Left forelimb (tissue), 1 donor: ENCODE results near the gene DPYSL5.
"Not testable (repeated sequence)": the region's sequence is repeated elsewhere in the genome, so short reads cannot be mapped to it uniquely, and the experiment has no call there.

Source experiments
- DNase-seq: peaks from one replicate; pipeline ENCODE4 v3.0.0-alpha.2; 2018; ENCODE audit warnings: low spot score

DPYSL5 gene

GRCh38 chr2:26901326-26902183 lies 53.6 kb downstream of the DPYSL5 start:
- no peak for DNase-seq

DNA sequence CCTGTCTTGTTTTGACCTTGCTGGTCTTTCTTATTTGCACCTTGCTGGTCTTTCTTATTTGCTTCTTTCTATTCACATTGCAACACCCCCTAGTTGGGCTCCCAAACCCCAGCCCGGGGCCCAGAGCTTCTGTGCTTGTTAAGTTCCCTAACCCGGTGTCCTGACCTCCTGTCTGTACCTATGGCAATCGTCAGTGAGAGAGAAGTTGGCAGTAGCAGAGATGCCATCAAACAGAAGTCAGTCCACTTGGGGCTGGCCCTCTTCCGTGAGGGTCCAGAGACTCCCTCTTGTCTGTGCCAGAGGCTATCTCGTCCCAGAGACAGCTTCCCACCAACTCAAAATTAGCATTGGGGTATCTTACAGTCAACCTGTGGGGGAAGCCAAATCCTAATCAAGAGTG lies 55.7 kb downstream of the DPYSL5 start:
- DNase-seq = no peak

DNA sequence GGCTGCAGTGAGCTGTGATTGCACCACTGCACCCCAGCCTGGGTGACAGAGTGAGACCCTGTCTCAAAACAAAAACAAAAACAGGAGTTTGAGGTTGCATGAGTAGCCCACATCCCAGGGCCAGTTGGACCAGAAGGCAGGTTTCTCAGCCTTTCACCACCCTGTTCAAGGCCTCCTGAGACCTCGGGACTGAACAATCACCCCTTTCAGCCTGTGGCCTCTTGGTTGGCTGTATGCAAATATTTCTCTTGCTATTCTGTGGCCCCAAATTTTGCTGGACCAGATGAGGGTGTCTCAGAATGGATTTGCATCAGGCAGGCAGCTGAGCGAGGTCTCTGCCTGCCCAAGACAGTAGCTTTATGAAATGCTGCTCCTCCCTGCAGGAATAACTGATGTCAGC lies 56.9 kb downstream of the DPYSL5 start:
- DNase-seq = no peak

GRCh38 chr2:26905341-26906198 lies 57.6 kb downstream of the DPYSL5 start:
- DNase-seq = no peak

DNA sequence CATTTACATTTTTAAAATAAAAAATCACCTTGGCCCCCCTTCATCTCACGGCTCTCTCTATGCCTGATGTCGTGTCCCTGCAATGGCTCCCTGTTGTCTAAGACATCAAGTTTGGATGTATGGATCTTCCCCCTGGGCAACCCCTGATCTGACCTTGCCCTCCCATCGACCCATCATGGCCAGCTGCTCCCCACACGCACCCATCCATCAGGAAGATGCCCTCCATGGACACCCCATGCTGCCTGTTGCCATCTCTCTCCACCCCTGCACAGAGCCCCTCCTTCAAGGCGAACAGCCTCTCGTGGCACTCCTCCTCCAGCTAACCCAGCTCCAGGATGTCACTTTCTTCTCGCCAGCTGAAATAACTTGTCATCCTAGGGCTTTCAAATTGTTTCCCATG lies 59.5 kb downstream of the DPYSL5 start:
- no peak for DNase-seq

GRCh38 chr2:26910176-26910575 lies 62.2 kb downstream of the DPYSL5 start:
- no peak for DNase-seq

DNA sequence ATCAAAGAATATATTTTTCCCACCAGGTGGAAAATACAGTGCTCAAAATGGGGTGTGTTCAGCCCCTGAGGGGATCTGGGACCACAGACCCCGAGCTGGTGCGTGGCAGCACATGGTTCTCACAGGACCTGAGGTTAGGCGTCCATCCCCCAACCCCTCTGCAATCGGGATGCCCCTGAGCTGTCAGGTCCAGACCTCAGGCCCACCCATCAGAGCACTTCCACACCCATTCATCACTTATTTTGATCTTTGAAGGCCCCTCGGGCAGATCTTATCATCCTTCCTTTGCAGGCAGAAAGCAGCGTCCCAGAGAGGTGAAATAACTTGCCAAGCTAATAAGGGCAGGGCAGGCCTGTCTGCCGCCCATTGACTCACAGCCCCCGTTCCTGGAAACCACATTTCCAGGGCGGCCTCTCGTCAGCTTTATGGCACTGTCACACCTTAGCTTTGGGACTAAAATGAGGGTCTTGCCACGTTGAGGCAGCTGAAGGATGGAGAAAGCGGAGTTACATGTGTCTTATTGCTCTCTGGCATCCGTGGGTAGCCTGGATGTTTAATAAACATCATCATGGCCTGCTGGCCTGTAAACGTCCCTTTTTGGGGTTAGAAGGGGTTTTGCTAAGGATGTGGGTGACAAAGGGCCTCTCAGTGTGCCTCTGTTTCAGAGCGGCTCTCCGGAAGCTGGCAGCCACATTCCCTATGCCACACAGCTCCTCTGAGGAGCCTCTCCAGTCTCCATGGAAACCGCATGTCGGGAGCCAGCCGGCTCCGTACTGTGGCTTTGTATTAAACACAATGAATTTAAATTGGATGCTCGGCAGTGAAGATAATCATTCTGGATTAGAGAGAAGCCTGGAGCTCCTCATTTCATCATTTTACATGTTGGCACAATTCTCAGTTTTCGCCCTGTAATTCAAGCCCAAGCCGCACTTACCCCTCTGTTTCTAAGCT lies 64.3 kb downstream of the DPYSL5 start:
- DNase-seq = no peak

GRCh38 chr2:26913606-26913998 lies 65.7 kb downstream of the DPYSL5 start:
- no peak for DNase-seq

DNA sequence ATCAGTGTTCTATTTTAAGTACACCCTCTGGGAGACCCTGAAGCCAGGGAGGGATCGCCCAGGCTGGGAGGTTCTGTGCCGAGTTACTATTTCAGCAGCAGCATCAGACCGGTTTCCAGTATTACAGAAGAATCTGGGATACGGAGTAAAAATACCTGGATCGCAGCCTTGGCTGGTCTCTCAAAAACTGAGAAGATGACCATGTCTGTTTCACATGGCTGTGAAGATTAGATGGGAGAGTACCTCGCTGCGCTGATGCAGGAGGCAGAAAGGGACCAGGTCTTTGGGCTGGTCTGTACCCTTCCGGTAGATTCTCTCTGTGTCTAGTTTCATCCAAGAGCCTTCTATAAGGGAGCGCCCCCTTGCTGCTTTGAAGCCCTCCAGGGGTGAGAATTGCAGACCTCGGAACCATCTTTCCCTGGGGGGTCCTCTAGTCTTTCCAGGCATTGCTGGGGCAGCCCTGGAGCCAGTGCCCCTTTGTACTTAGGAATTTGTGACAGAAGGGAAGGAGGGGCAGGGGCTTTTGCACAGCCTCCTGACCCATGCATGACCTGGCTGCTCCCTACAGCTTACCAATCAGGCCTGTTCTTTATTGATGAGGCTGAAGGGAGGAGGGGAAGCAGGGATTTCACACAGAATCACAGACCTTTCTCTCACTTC lies 66.2 kb downstream of the DPYSL5 start:
- DNase-seq = no peak

DNA sequence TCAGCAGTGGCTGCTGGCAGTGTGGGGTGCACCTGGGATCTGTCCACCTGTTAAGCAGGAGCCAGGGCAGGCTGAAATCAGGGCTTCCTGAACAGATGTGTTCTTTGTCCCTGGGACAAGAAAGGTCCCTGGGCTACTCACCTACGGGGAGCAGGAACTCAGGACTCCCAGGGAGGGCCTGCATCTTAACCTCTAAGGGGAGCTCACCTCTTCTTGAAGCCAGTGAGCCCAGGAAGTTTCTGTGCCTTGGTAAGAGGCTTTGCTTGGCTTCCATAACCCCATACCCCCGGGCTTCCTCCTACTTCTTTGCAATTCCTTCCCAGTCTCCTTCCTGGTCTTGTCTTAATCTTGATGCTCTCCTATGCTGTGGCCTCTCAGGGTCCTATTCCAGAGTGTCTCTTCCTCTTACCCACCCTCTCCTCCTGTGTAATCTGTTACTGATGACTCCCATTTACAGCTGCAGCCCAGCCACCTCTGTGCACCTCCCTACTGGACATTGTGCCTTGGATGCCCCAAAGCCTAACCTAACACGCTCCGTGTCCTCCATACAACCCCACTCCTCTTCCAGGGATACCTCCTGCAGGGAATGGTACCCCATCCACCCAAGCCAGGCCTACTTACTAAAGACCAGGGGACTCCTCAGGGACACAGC lies 66.9 kb downstream of the DPYSL5 start:
- no peak for DNase-seq

GRCh38 chr2:26915316-26915715 lies 67.4 kb downstream of the DPYSL5 start:
- no peak for DNase-seq

DNA sequence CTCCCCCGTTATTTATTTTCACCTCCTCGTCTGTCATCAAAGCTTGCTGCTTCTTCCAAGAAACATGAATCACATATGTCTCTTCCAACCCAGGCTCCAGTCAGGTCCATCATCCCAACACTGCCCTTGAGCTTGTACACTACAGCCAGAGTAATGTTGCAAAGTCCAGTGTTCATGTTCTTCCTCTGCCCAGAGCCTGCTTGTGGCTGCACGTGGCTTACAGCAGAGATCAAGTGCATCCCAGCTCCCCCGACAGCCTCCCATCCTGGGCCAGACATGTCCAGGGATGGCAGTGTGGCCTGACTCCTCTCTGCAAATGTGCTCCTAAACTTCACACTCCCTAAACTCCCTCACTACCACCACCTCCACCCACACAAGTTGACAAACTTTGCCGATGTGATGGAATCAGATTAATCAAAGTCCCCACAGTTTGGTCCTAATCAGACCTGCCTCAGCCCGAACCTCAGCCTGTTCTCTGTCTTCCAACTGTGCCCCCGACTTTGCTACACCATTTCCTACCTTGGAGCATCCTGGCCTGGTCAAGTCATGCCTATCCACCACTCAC lies 68.3 kb downstream of the DPYSL5 start:
- DNase-seq = no peak

GRCh38 chr2:26917135-26917836 lies 69.4 kb downstream of the DPYSL5 start:
- no peak for DNase-seq

GRCh38 chr2:26921323-26921722 lies 73.4 kb downstream of the DPYSL5 start:
- no peak for DNase-seq

DNA sequence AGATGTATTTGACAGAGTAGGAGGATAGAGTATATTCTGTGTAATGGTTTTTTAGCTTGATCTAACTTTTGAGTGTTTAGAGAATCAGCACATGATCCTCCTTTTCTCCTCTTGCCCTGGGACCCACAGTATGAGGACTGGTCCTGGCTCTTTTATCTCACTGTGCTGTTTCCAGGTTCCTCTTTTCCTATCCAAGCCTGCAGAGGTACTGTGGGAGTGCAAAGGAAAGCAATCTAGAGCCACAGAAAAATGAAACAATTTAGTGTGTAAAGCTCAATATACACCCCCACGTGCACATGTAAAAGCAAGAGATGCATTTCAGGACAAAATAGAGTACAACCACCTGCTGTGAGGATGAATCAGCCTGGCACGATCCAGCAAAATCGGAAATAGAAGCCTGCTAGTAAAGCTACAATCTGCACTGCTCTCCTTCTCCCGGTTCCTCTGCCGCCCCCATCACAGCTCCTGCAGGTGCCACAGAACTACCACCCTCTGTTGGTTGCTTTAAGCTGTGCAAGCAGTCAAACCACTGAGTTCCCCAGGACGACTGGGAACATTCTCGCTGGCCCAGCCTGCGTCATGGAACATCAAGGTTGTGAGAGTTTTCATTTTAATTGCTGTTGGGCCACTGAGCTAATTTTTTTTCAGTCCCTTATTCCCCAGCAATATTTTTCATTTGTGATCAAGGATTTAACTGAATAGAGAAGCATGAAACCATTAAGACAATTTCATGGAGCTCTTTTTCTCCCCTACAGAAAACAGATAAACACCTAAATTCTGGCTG lies 74.7 kb downstream of the DPYSL5 start:
- DNase-seq = no peak

GRCh38 chr2:26923189-26923466 lies 75.2 kb downstream of the DPYSL5 start:
- not testable (repeated sequence) for DNase-seq

DNA sequence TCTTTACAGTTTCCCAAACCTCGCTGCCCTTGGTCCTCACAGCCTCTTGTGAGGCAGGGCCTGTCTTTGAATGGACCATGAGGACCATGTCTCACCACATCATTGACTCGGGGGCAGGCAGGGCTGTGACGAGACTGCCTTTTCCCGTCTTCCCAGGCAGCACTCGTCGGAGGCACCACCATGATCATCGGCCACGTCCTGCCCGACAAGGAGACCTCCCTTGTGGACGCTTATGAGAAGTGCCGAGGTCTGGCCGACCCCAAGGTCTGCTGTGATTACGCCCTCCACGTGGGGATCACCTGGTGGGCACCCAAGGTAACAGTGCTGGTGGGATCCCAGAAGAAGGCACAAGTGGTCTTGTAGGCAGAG lies 76.8 kb downstream of the DPYSL5 start:
- no peak for DNase-seq

- no peak for DNase-seq
Observed at GRCh38 chr2:26925100-26925791, 77.3 kb downstream of the DPYSL5 start.

DNA sequence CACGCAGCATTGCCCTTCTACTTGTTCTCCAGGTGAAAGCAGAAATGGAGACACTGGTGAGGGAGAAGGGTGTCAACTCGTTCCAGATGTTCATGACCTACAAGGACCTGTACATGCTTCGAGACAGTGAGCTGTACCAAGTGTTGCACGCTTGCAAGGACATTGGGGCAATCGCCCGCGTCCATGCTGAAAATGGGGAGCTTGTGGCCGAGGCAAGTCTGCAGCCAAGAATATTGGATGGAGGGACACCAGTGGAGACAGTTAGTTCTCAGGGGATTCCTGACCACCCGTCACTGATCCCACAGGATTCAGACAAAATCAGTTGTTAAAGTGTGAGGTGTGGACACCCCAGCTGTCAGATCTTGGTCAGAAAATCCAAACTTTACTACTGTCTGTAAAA lies 79.3 kb downstream of the DPYSL5 start:
- DNase-seq = no peak
